Raji (cell line): ENCODE results near the gene MKNK2.
A peak's percentile ranks its signal among the peaks of the same experiment; 100 is the strongest.

Experiments used
- POLR2A ChIP-seq: IDR thresholded peaks from 2 replicates; pipeline ENCODE4 v1.6.1; 2011; ENCODE audit warnings: low read depth, low read length, control low read depth; ENCODE audit not compliant: insufficient read depth

The MKNK2 gene

DNA sequence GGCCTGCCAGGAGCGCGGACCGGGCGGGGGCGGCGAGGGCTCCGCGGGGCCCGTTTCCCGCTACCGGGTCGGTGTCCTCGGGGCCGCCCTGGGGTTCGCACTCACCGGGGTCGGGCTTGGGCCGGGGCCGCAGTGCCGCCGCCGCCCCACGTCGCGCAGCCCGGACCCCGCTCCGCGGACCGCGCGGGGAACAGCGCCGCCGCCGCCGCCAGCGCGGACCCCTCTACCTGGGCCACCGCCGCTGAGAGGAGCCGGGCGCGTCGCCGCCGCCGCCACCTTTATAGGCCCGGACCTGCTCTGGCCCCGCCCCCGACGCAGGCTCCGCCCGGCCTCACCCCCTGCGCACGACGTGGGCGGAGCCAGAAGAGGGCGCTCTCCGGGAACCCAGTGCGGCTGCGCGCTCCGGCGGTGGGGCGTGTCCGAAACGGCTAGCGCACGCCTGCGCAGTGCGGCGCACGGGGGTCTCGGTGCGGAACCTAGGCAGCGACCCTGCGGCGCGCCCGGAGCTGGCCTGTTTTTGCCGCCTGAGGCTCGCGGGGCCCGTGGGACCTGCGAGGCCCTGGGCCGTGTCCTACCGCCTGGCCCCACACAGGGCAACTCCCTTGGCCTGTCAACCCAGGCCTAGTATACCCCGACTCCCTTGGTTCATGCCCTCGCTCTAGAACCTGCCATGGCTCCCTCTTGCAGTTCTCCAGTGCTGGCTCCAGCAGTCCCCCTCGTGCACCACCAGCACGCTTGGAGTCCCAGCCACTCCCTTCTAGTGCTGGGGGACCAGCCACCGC is at the start of gene MKNK2:
TSS of gene MKNK2 (minus strand) at position 254 of the 782 bp plus-strand sequence. CDS start 393 bp downstream, outside the sequence.
- TF ChIP-seq POLR2A, result peak; percentile 99

GRCh38 chr19:2100719-2101061 is 49.6 kb upstream of the MKNK2 start:
- no peak for TF ChIP-seq POLR2A

DNA sequence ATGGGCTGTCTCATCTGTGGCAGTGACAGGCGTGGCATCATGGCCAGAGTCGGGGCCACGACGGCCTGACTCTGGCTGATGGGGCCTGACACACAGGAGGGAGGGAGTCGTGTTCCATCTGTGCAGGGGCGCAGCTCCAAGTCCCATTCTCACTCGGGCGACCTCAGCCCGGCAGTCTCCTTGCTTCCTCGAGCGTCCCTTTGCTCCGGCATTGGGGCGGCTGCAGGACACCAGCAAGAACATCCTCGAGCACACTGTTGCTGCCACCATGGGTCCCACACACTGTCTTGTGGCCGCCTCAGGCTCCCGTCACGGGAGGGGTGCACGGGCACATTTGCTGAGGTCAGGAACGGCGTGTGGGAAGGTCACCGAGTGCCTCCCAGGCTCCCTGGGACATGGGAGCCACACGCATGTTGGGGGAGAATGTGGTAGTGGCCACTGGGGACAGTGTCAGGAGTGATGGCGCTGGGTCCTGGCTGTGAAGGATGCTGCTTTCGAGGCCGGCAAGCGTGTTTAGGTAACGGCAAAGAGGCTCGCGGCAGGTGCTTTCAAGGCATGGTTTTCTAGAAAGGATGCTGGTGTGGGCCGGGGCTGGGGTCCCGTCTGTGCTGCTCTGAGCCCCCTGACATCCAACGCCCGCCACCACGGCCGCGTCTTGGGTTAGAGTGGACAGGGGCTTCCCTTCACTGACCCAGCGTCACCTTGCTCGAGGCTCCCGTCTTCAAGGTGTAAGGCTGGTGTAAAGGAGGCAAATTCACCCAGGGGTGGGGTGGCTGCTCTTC is 49.1 kb upstream of the MKNK2 start:
- no peak for TF ChIP-seq POLR2A

- no peak for TF ChIP-seq POLR2A
These were observed 48.0 kb upstream of the MKNK2 start for GRCh38 chr19:2099054-2099501.

DNA sequence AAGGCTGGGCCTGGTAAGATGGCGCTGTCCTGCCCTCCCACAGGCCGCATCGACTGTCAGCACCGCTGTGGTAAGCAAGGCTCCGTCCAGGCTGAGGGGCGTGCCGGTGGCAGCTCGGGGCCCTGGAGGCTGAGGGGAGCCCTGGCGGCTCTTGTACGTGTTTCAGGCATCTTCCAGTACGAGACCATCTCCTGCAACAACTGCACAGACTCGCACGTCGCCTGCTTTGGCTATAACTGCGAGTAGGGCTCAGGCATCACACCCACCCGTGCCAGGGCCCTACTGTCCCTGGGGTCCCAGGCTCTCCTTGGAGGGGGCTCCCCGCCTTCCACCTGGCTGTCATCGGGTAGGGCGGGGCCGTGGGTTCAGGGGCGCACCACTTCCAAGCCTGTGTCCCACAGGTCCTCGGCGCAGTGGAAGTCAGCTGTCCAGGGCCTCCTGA is 46.9 kb upstream of the MKNK2 start:
- TF ChIP-seq POLR2A, result no peak

DNA sequence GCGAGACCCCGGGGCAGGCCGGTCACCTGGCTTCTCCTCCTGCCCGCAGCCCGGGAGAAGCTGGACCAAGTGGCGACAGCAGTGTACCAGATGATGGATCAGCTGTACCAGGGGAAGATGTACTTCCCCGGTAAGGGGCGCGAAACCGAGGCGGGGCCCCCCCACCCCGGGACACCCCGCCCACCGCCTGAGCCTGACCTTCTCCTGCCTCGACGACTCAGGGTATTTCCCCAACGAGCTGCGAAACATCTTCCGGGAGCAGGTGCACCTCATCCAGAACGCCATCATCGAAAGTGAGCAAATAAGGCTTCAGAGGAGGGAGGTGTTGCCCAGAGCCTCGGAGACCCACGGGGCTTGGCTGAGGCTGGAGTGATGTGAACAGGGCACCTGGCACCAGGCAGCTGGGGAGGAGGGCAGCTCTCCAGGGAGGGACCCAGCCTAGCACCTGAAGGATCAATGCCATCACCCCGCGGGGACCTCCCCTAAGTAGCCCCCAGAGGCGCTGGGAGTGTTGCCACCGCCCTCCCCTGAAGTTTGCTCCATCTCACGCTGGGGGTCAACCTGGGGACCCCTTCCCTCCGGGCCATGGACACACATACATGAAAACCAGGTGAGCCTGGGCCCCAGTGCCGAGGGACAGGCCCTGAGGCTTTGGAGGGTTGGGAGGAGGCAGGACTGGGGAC is 46.3 kb upstream of the MKNK2 start:
- TF ChIP-seq POLR2A, result no peak; the same call in 1 of the 2 replicates

- peak; percentile 55; the same call in 1 of the 2 replicates for TF ChIP-seq POLR2A
These were observed 45.6 kb upstream of the MKNK2 start, which contains the start of gene IZUMO4 for GRCh38 chr19:2096480-2097202. Gene IZUMO4, plus strand, starts transcription at chr19:2096915. Its CDS starts 31 bp downstream, at chr19:2096946.

GRCh38 chr19:2096034-2096479 is 45.0 kb upstream of the MKNK2 start, which contains the start of gene MOB3A:
Gene MOB3A, minus strand, starts transcription at chr19:2096326. Its CDS starts 17,766 bp downstream, at chr19:2078560.
- peak; percentile 47; the same call in 1 of the 2 replicates for TF ChIP-seq POLR2A

- no peak for TF ChIP-seq POLR2A
These were observed 38.6 kb upstream of the MKNK2 start for GRCh38 chr19:2089727-2090053.

DNA sequence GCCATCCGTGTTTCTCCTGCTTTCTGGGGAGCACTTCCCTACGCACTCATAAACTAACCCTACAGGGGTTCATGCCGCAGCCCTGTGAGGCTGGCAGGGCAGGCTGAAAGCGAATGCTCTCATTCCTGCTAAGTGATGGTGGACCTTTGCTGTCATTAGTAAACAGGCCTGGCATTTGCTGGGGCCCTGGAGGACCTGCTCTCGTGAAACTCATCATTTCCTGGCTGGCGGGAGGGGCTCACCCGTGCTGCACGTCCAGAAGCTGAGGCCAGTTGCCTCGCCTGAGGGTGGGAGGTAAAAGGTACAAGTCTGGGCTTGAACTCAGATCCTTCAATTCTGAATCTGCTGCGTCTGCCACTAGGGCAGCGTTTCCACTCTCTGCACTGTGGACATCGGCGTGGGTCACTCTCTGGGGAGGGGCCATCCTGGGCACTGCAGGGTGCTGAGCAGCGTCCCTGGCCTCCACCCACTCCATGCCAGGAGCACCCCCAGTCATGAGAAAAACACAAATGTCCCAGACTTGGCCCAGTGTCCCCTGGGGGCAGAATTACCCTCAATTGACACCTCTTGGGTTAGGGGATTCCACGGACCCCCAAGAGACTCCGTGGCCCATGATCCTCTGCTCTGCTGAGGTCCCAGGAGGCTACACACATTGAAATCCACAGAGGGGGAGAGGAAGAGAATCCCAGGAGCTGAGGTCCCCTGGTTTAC is 38.1 kb upstream of the MKNK2 start:
- TF ChIP-seq POLR2A, result no peak; the same call in 1 of the 2 replicates

GRCh38 chr19:2087621-2088100 is 36.6 kb upstream of the MKNK2 start:
- peak; percentile 46 for TF ChIP-seq POLR2A

- TF ChIP-seq POLR2A, result peak; percentile 55; the same call in 1 of the 2 replicates
These were observed 35.9 kb upstream of the MKNK2 start for GRCh38 chr19:2086695-2087620.
